Measurements from ENCODE around the gene COQ4. TPM values are rescaled to one million over a fixed set of nuclear protein-coding genes. Genes with fewer than 3 reads are reported as not detected.

Gene COQ4
- total RNA-seq, 4 donors from 2014 or later = 90.8 to 117 (median 109) TPM

GRCh38 chr9:128372784-128373183 lies 50.1 kb downstream of the COQ4 start:
- H3K36me3 ChIP-seq = peaks cover 0 to 3% (median 1%) of the 10 kb centered on the region in 4 donors
- WGBS, 2 donors (ENCODE audit: low coverage in 1 of 2) = 80 to 90% methylated on average over 1 of the region's 1 CpG
- DNase-seq = no peak
- no peaks in the 10 kb centered on the region for H3K27me3 ChIP-seq
- H3K4me1 ChIP-seq = peaks cover 10 to 29% (median 20%) of the 10 kb centered on the region in 4 donors
- H3K4me3 ChIP-seq = peak overlapping the region in 1 of 4 donors; percentile 94
- H3K27ac ChIP-seq = peak overlapping the region in 2 of 4 donors; percentile 91 to 98
- intact Hi-C loops (cut with DNase I; ENCODE audit: low total_unique reads) = no loop called here
- TF ChIP-seq POLR2A (IDR thresholded peaks at IDR 0.05) = no peak
- no peak for TF ChIP-seq CTCF (IDR thresholded peaks at IDR 0.05)
- no peak for TF ChIP-seq POLR2AphosphoS5 (IDR thresholded peaks at IDR 0.05)
- TF ChIP-seq EP300 (IDR thresholded peaks at IDR 0.05; ENCODE audit: low read depth) = no peak
- H3K9me3 ChIP-seq = no peaks in the 10 kb centered on the region
- in situ Hi-C loops (cut with MboI; ENCODE audit: low pct_ligation_motif_present in 1 of 4, low pct_unique_long_range_greater_than_20kb in 1 of 4, low sequenced_read_pairs in 3 of 4) = no loop called here

GRCh38 chr9:128374221-128374675 lies 51.6 kb downstream of the COQ4 start:
- Histone ChIP-seq H3K9me3 (no peaks in the 10 kb centered on the region), H3K27ac (no peak overlapping the region), H3K27me3 (no peaks in the 10 kb centered on the region), H3K4me1 (peaks cover 10 to 29% (median 20%) of the 10 kb centered on the region in 4 donors), H3K36me3 (peaks cover 0 to 8% (median 3%) of the 10 kb centered on the region in 4 donors), H3K4me3 (no peak overlapping the region)
- DNase-seq = no peak
- WGBS, 2 donors (ENCODE audit: low coverage in 1 of 2) = 86% methylated on average over 9 of the region's 9 CpGs; no CpG with 5 or more reads in 1 of the 2 donors
- intact Hi-C loops (cut with DNase I; ENCODE audit: low total_unique reads) (no loop called here), in situ Hi-C loops (cut with MboI; ENCODE audit: low pct_ligation_motif_present in 1 of 4, low pct_unique_long_range_greater_than_20kb in 1 of 4, low sequenced_read_pairs in 3 of 4) (no loop called here)
- no peak for TF ChIP-seq CTCF (IDR thresholded peaks at IDR 0.05)
- TF ChIP-seq EP300 (IDR thresholded peaks at IDR 0.05; ENCODE audit: low read depth) = no peak

- intact Hi-C loops (cut with DNase I; ENCODE audit: low total_unique reads) = no loop called here
- Histone ChIP-seq H3K36me3 (peaks cover 0 to 13% (median 5%) of the 10 kb centered on the region in 4 donors), H3K9me3 (no peaks in the 10 kb centered on the region), H3K4me1 (peaks cover 6 to 19% (median 13%) of the 10 kb centered on the region in 4 donors), H3K27me3 (no peaks in the 10 kb centered on the region), H3K27ac (no peak overlapping the region), H3K4me3 (no peak overlapping the region)
- 73 to 82% methylated on average over 3 to 5 of the region's 5 CpGs for WGBS, 2 donors (ENCODE audit: low coverage in 1 of 2)
- DNase-seq = no peak
- TF ChIP-seq EP300 (IDR thresholded peaks at IDR 0.05; ENCODE audit: low read depth) = no peak
- TF ChIP-seq POLR2AphosphoS5 (IDR thresholded peaks at IDR 0.05) = no peak
- no peak for TF ChIP-seq CTCF (IDR thresholded peaks at IDR 0.05)
- no peak for TF ChIP-seq POLR2A (IDR thresholded peaks at IDR 0.05)
- in situ Hi-C loops (cut with MboI; ENCODE audit: low pct_ligation_motif_present in 1 of 4, low pct_unique_long_range_greater_than_20kb in 1 of 4, low sequenced_read_pairs in 3 of 4) = no loop called here
Measured at GRCh38 chr9:128375865-128376264, 53.2 kb downstream of the COQ4 start.

GRCh38 chr9:128382261-128382660 lies 59.6 kb downstream of the COQ4 start:
- WGBS, 2 donors (ENCODE audit: low coverage in 1 of 2) = 56% methylated on average over 6 of the region's 6 CpGs; no CpG with 5 or more reads in 1 of the 2 donors
- peaks cover 0 to 13% (median 5%) of the 10 kb centered on the region in 4 donors for H3K36me3 ChIP-seq
- intact Hi-C loops (cut with DNase I; ENCODE audit: low total_unique reads) = no loop called here

More at GRCh38 chr9:128382261-128382660, 59.6 kb downstream of the COQ4 start:
- no peaks in the 10 kb centered on the region for H3K9me3 ChIP-seq
- DNase-seq = no peak
- H3K27ac ChIP-seq = no peak overlapping the region
- no peak for TF ChIP-seq POLR2AphosphoS5 (IDR thresholded peaks at IDR 0.05)
- TF ChIP-seq EP300 (IDR thresholded peaks at IDR 0.05; ENCODE audit: low read depth) = no peak
- TF ChIP-seq CTCF (IDR thresholded peaks at IDR 0.05) = no peak
- TF ChIP-seq POLR2A (IDR thresholded peaks at IDR 0.05) = no peak
- no peak overlapping the region for H3K4me3 ChIP-seq
- in situ Hi-C loops (cut with MboI; ENCODE audit: low pct_ligation_motif_present in 1 of 4, low pct_unique_long_range_greater_than_20kb in 1 of 4, low sequenced_read_pairs in 3 of 4) = no loop called here
- H3K27me3 ChIP-seq = no peaks in the 10 kb centered on the region
- H3K4me1 ChIP-seq = no peaks in the 10 kb centered on the region
